GM19043 (cell line): ENCODE results near the gene POLR2H.

Experiments
- ATAC-seq: cut with Tn5 transposase; IDR thresholded peaks from one replicate; pipeline ENCODE4 v1.9.1; 2021; ENCODE audit warnings: low read depth; ENCODE audit not compliant: unreplicated experiment

The POLR2H gene

GRCh38 chr3:184361532-184361931, at the start of gene POLR2H, which contains the start of gene CLCN2:
POLR2H (plus strand) TSS chr3:184361710; CDS start chr3:184363493, 1,783 bp downstream.
CLCN2 (minus strand) TSS chr3:184361605; CDS start chr3:184361479, 126 bp downstream.
- peak; percentile 32 for ATAC-seq

DNA sequence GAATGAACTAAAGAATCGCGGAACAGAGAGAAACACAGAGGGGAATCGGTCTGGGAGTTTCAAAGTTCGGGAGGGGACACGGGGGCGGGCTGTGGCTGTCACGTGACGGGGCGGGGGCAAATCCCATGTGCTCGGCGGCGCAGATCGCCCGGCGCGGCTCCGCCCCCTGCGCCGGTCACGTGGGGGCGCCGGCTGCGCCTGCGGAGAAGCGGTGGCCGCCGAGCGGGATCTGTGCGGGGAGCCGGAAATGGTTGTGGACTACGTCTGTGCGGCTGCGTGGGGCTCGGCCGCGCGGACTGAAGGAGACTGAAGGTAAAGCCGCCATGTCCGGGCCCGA, 47.2 kb upstream of the POLR2H start, which contains the start of gene EIF4G1:
Gene EIF4G1 (plus strand): TSS at position 244 of the 337 bp plus-strand sequence. CDS start 1,191 bp downstream, outside the sequence.
- ATAC-seq: peak; percentile 85

- ATAC-seq: peak; percentile 31
These were observed 46.6 kb upstream of the POLR2H start for GRCh38 chr3:184314700-184315542.

DNA sequence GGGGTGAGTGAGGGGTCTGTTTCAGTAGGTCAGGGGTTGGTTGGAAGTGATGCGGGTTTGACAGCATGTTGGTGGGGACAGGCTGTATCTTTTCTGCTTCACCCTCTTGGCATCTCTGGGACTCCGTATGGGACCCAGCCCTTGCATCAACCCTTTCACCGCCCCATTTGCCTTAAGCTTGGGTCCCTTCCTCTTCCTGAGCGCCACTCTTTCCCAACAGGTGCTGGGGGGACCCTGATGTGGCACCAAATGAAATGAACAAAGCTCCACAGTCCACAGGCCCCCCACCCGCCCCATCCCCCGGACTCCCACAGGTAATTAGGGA, 46.0 kb upstream of the POLR2H start:
- ATAC-seq: no peak

GRCh38 chr3:184315871-184316661, 45.4 kb upstream of the POLR2H start:
- ATAC-seq: no peak

GRCh38 chr3:184316792-184317191, 44.7 kb upstream of the POLR2H start:
- ATAC-seq: no peak

DNA sequence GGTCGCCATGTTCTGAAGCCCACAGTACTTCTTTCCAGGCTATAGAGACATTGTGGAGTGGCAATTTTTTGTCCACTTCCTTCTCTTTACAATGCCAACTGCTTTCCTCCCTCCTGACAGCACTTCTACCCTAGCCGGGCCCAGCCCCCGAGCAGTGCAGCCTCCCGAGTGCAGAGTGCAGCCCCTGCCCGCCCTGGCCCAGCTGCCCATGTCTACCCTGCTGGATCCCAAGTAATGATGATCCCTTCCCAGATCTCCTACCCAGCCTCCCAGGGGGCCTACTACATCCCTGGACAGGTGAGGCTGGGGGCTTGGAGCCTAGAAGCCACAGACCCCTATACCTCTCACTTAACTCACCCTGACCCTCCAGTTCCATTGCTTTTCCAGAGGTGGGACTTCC, 44.3 kb upstream of the POLR2H start:
- no peak for ATAC-seq

DNA sequence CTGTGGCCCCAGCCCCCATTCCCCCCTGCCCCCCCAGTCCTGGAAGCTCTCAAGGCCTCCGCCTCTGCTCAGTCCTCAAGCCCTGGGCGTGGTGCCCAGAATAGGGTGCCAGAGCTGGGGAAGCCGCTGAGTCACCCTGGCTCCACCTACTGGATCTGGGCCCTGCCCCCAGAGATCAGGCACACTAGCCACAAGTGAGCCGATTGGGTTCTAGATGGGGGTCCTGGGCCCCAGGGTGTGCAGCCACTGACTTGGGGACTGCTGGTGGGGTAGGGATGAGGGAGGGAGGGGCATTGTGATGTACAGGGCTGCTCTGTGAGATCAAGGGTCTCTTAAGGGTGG, 41.4 kb upstream of the POLR2H start:
- no peak for ATAC-seq

- ATAC-seq: no peak
These were observed 39.8 kb upstream of the POLR2H start for GRCh38 chr3:184321666-184322065.

- no peak for ATAC-seq
These were observed 38.6 kb upstream of the POLR2H start for GRCh38 chr3:184322731-184323487.

GRCh38 chr3:184323696-184324095, 37.8 kb upstream of the POLR2H start:
- ATAC-seq: no peak

DNA sequence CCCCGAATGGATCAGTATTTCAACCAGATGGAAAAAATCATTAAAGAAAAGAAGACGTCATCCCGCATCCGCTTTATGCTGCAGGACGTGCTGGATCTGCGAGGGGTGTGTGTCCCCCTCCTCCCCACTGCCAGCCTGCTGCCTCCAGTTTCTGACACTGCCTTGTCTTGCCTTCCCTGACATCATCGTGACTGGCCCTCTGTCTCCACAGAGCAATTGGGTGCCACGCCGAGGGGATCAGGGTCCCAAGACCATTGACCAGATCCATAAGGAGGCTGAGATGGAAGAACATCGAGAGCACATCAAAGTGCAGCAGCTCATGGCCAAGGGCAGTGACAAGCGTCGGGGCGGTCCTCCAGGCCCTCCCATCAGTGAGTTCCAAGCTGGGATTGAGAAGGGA, 36.2 kb upstream of the POLR2H start:
- no peak for ATAC-seq

DNA sequence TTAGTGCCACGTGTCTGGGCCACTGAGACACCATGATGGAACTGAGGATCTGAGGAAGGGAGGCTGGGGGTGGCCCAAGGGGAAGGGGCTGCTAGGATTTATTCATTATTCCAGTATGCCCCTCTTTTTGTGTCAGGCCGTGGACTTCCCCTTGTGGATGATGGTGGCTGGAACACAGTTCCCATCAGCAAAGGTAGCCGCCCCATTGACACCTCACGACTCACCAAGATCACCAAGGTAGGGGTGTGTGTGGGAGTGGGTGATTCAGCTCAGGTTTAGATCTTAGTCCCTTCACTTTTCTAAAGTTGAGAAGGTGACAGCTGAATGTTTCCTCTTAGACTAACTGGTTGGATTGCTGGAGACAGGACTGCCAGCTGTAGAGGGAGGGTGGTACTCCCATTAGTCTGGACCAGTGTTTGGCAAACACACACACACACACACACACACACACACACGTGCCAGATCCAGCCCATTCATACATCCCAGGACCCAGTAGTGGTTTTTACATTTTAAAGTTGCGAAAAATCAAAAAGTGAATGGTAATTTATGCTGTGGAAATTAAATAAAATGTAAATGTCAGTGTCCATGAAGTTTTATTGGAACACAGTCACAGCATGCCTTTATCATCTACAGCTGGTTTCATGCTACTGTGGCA, 35.7 kb upstream of the POLR2H start:
- no peak for ATAC-seq

GRCh38 chr3:184327171-184327570, 34.3 kb upstream of the POLR2H start:
- no peak for ATAC-seq

DNA sequence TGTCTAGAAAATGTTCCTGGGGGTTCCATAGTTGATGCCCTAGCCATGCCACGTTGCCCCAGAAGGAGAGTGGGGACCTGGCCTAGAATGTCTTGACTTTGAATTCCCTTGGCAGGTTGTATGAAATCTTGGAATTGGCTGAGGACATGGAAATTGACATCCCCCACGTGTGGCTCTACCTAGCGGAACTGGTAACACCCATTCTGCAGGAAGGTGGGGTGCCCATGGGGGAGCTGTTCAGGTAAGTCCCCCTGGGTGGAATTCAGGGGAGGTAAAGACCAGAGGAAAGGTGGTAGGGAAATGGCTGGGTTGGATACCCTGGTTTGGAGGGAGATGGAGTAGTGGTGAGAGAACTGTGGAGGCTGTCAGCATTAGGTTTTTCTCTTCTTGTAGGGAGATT, 33.0 kb upstream of the POLR2H start:
- no peak for ATAC-seq

DNA sequence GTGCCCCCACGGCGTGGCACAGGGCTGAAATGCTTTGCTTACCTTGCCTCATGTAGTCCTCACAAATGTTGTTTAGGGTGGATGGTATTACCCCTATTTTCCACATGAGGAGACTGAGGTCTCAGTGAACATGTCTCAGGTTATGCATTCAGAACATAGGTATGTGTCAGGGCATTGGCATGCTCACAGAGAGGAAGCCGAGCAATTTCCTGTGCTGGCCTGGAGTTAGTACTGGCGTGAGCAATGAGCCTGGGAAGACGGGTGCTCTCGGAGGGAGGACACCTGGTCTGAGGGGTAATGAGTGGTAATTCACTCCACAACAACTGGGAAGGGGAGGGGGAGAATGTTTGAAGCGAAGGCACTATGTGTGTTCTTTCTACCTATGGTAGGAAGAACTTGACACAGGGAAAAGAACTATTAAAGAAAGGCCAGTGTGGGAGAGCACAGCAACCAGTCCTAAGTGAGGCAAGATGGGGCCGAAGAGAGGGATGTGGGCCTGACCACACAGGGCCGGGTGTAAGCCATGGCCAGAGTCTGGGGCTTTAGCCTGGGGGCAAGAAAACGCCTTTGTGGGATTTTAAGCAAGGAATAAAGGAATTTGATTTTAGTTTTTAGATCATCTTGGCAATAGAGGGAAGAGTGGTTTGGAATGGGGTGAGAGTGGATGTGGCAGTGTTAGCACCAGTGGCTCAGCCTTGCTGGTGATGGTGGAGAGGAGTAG, 29.0 kb upstream of the POLR2H start:
- no peak for ATAC-seq

DNA sequence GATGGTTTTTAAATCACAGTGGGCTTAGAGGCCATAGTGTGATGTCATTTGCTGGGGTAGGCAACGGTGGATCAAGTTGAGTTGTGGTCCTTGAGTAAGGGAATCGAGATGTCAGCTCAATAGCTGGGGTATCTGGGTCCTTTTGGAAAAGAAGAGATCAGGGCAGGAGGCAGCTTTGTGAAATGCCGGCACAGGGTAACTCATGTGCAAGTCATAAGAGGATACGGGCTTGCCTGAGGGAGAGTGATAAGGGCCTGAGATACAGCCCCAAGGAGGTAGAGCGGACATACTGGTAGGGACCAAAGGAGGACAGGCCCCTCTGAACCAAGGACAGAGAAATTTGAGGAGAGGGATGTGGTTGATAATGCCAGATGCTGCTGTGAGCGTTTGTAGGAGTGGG, 28.3 kb upstream of the POLR2H start:
- no peak for ATAC-seq

DNA sequence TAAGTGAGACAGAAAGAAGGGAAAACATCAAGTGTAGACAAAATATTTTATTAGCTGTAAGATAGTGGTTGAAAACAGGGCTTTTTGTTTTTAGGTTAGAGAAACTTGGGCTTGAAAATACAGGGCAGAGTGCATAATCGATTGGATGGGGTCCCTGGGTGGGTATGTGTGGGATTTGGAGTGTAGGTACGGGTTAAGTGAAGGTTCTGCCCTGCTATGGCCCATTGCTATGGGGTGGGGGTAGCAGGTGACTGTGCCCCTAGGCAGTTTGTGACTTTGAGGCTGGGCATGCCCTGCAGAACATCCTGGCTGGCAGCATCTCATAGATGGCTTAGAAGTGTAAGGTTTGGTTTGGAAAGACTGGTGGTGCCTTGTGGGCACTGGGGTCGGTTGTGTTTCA, 27.8 kb upstream of the POLR2H start:
- no peak for ATAC-seq

DNA sequence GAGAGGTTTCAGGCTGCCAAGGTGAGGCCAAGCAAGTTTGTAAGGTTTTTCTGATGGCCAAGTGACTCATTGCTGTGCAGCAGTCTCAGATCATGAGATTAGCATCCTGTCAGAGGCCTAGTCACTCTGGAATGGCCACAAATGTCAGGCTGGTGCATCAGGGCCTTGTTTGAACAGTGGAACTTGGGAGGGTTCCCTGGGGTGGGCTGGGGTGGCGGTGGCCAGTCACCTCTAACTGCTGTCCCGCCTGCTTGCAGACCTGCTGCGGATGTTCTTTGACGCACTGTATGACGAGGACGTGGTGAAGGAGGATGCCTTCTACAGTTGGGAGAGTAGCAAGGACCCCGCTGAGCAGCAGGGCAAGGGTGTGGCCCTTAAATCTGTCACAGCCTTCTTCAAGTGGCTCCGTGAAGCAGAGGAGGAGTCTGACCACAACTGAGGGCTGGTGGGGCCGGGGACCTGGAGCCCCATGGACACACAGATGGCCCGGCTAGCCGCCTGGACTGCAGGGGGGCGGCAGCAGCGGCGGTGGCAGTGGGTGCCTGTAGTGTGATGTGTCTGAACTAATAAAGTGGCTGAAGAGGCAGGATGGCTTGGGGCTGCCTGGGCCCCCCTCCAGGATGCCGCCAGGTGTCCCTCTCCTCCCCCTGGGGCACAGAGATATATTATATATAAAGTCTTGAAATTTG, 26.9 kb upstream of the POLR2H start:
- no peak for ATAC-seq

DNA sequence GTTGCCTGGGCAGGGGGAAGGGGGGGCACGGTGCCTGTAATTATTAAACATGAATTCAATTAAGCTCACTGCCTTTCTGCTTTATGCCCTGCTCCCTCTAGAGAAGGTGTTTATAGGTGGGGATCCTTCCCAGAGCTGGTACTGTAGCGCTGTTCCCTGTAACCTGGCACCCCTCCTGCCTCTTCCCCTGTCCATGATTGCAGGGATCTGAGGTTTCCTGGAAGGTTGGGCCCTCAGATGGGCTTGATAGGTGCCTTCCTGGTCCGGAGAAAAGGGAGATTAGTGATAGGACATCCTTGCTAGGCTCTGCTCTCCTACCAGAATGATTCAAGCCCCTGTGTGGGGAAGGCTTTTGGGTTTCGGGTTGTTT, 26.2 kb upstream of the POLR2H start:
- no peak for ATAC-seq
